Measurements from ENCODE around the gene CHEK1. TPM values are rescaled to one million over a fixed set of nuclear protein-coding genes. Genes with fewer than 3 reads are reported as not detected.

Gene CHEK1
- total RNA-seq, 1 experiment from 2014 or later, result 111 TPM

DNA sequence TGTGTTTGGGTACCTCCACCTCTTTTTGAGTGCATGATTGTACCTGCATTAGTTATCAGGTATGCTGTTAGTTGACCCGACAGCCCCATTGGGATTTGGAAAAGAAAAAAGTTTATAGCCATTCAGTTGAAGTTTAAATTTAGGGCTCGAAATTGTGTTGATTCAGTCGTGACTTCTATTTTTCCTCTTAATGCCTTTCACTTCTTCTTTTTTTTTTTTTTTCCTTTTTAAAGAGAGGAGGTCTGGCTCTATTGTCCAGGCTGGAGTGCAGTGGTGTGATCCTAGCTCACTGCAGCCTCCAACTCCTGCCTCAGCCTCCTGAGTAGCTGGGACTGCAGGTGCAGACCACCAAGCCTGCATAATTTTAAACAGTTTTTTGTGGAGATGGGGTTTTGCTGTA lies 30.0 kb upstream of the CHEK1 start (continued):
- TF ChIP-seq, protein P1, sequence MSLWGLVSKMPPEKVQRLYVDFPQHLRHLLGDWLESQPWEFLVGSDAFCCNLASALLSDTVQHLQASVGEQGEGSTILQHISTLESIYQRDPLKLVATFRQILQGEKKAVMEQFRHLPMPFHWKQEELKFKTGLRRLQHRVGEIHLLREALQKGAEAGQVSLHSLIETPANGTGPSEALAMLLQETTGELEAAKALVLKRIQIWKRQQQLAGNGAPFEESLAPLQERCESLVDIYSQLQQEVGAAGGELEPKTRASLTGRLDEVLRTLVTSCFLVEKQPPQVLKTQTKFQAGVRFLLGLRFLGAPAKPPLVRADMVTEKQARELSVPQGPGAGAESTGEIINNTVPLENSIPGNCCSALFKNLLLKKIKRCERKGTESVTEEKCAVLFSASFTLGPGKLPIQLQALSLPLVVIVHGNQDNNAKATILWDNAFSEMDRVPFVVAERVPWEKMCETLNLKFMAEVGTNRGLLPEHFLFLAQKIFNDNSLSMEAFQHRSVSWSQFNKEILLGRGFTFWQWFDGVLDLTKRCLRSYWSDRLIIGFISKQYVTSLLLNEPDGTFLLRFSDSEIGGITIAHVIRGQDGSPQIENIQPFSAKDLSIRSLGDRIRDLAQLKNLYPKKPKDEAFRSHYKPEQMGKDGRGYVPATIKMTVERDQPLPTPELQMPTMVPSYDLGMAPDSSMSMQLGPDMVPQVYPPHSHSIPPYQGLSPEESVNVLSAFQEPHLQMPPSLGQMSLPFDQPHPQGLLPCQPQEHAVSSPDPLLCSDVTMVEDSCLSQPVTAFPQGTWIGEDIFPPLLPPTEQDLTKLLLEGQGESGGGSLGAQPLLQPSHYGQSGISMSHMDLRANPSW (CRISPR knock-in tag; conservative IDR thresholded peaks at IDR 0.05; ENCODE audit: low read depth), result no peak

DNA sequence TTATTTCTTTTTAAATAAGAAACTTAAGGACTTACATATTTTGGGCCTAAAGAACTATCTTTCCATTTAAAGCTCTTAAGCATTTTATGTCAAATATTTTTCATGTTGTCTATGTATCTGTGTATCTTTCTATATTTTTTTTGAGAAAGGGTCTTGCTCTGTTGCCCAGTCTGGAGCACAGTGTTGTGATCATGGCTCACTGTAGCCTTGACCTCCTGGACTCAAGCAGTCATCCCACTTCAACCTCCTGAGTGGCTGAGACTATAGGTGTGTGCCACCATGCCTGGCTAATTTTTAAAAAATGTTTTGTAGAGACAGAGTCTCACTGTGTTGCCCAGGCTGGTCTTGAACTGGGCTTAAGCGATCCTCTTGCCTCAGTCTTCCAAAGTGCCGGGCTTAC lies 24.3 kb upstream of the CHEK1 start:
- ATAC-seq (no peak), DNase-seq (ENCODE audit: low spot score) (no peak)
- no peak for TF ChIP-seq ZNF423 (CRISPR knock-in tag; IDR thresholded peaks at IDR 0.05)
- peak; percentile 48; the same call in 1 of the 2 replicates for TF ChIP-seq ZNF121 (CRISPR knock-in tag; IDR thresholded peaks at IDR 0.05)
- Mint-ChIP-seq H3K4me3 (no peak overlapping the region), H3K27me3 (ENCODE audit: low read depth) (no peaks in the 10 kb centered on the region), H3K9me3 (no peaks in the 10 kb centered on the region), H3K27ac (no peak overlapping the region), H3K36me3 (peaks cover 70% of the 10 kb centered on the region), H3K4me1 (no peaks in the 10 kb centered on the region)
- ChIA-PET POLR2A (no interaction called here), CTCF (no interaction called here)

DNA sequence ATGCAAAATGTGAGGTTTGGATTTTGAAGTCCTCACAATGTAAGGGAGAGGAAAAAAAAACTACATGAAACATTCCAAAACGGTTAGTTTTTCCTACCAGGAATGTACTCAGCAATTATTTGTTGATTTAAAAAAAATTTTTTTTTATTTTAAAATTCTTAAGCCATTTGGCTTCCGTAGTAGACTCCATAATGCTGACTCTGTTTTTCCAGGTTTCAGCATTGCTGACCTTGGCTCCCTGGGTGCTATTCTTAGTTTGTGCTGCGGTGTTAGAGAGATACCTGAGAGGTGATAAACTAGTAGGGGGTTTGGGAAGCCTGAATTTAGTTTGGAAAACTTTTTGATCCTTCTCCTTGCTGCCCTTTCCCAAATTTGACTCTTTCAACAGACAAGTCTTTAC lies 21.8 kb upstream of the CHEK1 start:
- H3K9me3 Mint-ChIP-seq, result no peaks in the 10 kb centered on the region
- peaks cover 67% of the 10 kb centered on the region for H3K36me3 Mint-ChIP-seq
- H3K4me1 Mint-ChIP-seq, result no peaks in the 10 kb centered on the region
- no peak overlapping the region for H3K4me3 Mint-ChIP-seq
- POLR2A ChIA-PET, result no interaction called here
- no peak overlapping the region for H3K27ac Mint-ChIP-seq
- CTCF ChIA-PET, result no interaction called here
- DNase-seq (ENCODE audit: low spot score) (no peak), ATAC-seq (no peak)
- TF ChIP-seq, protein P1 (CRISPR knock-in tag; conservative IDR thresholded peaks at IDR 0.05; ENCODE audit: low read depth), result no peak
- TF ChIP-seq CREM (CRISPR knock-in tag; IDR thresholded peaks at IDR 0.05) (no peak), NFATC4 (CRISPR knock-in tag; IDR thresholded peaks at IDR 0.05) (no peak), TEAD4 (CRISPR knock-in tag; IDR thresholded peaks at IDR 0.05) (no peak), GTF2I (CRISPR knock-in tag; conservative IDR thresholded peaks at IDR 0.05) (no peak), PRRX2 (CRISPR knock-in tag; IDR thresholded peaks at IDR 0.05) (no peak), JAZF1 (CRISPR knock-in tag; IDR thresholded peaks at IDR 0.05) (no peak), ZBTB21 (CRISPR knock-in tag; IDR thresholded peaks at IDR 0.05; ENCODE audit: borderline replicate concordance) (no peak)
- TF ChIP-seq, protein P2, sequence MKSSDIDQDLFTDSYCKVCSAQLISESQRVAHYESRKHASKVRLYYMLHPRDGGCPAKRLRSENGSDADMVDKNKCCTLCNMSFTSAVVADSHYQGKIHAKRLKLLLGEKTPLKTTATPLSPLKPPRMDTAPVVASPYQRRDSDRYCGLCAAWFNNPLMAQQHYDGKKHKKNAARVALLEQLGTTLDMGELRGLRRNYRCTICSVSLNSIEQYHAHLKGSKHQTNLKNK (CRISPR knock-in tag; IDR thresholded peaks at IDR 0.05), result no peak
- TF ChIP-seq, protein P3, sequence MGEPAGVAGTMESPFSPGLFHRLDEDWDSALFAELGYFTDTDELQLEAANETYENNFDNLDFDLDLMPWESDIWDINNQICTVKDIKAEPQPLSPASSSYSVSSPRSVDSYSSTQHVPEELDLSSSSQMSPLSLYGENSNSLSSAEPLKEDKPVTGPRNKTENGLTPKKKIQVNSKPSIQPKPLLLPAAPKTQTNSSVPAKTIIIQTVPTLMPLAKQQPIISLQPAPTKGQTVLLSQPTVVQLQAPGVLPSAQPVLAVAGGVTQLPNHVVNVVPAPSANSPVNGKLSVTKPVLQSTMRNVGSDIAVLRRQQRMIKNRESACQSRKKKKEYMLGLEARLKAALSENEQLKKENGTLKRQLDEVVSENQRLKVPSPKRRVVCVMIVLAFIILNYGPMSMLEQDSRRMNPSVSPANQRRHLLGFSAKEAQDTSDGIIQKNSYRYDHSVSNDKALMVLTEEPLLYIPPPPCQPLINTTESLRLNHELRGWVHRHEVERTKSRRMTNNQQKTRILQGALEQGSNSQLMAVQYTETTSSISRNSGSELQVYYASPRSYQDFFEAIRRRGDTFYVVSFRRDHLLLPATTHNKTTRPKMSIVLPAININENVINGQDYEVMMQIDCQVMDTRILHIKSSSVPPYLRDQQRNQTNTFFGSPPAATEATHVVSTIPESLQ (CRISPR knock-in tag; IDR thresholded peaks at IDR 0.05), result no peak
- TF ChIP-seq, protein P4, sequence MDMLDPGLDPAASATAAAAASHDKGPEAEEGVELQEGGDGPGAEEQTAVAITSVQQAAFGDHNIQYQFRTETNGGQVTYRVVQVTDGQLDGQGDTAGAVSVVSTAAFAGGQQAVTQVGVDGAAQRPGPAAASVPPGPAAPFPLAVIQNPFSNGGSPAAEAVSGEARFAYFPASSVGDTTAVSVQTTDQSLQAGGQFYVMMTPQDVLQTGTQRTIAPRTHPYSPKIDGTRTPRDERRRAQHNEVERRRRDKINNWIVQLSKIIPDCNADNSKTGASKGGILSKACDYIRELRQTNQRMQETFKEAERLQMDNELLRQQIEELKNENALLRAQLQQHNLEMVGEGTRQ (CRISPR knock-in tag; IDR thresholded peaks at IDR 0.05), result no peak
- H3K27me3 Mint-ChIP-seq (ENCODE audit: low read depth), result no peaks in the 10 kb centered on the region

DNA sequence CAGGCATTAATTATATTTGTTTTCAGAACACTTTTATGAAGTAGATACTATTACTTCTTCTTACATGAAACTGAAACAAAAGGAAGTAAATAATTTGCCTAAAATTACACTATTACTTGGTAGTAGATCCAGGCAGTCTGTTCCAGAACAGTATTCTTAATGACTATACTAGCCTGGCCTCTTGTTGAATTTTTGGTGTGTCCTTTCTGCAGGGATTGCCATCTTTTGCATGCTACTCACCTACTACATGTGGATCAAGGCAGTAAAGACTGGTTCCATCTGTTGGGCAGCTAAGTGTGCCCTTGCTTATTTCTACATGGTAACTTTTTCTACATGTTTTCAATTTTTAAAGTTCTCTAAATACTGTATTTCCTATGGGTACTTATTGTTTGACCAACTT lies 19.5 kb upstream of the CHEK1 start:
- Mint-ChIP-seq H3K36me3 (peaks cover 76% of the 10 kb centered on the region), H3K9me3 (no peaks in the 10 kb centered on the region), H3K27ac (no peak overlapping the region), H3K4me1 (no peaks in the 10 kb centered on the region), H3K27me3 (ENCODE audit: low read depth) (no peaks in the 10 kb centered on the region), H3K4me3 (no peak overlapping the region)
- POLR2A ChIA-PET, result no interaction called here
- TF ChIP-seq MXD4 (CRISPR knock-in tag; IDR thresholded peaks at IDR 0.05; ENCODE audit: borderline replicate concordance), result no peak
- TF ChIP-seq, protein P5, sequence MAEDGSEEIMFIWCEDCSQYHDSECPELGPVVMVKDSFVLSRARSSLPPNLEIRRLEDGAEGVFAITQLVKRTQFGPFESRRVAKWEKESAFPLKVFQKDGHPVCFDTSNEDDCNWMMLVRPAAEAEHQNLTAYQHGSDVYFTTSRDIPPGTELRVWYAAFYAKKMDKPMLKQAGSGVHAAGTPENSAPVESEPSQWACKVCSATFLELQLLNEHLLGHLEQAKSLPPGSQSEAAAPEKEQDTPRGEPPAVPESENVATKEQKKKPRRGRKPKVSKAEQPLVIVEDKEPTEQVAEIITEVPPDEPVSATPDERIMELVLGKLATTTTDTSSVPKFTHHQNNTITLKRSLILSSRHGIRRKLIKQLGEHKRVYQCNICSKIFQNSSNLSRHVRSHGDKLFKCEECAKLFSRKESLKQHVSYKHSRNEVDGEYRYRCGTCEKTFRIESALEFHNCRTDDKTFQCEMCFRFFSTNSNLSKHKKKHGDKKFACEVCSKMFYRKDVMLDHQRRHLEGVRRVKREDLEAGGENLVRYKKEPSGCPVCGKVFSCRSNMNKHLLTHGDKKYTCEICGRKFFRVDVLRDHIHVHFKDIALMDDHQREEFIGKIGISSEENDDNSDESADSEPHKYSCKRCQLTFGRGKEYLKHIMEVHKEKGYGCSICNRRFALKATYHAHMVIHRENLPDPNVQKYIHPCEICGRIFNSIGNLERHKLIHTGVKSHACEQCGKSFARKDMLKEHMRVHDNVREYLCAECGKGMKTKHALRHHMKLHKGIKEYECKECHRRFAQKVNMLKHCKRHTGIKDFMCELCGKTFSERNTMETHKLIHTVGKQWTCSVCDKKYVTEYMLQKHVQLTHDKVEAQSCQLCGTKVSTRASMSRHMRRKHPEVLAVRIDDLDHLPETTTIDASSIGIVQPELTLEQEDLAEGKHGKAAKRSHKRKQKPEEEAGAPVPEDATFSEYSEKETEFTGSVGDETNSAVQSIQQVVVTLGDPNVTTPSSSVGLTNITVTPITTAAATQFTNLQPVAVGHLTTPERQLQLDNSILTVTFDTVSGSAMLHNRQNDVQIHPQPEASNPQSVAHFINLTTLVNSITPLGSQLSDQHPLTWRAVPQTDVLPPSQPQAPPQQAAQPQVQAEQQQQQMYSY (CRISPR knock-in tag; IDR thresholded peaks at IDR 0.05), result no peak
- ATAC-seq (no peak), DNase-seq (ENCODE audit: low spot score) (no peak)
- CTCF ChIA-PET, result no interaction called here

Measured in WTC11 (cell line).